ENCODE measurements around the gene ZNF438. TPM values are rescaled to one million over a fixed set of nuclear protein-coding genes. Genes with fewer than 3 reads are reported as not detected.

ZNF438 gene
- total RNA-seq, 1 experiment from 2014 or later, result 0.83 TPM

DNA sequence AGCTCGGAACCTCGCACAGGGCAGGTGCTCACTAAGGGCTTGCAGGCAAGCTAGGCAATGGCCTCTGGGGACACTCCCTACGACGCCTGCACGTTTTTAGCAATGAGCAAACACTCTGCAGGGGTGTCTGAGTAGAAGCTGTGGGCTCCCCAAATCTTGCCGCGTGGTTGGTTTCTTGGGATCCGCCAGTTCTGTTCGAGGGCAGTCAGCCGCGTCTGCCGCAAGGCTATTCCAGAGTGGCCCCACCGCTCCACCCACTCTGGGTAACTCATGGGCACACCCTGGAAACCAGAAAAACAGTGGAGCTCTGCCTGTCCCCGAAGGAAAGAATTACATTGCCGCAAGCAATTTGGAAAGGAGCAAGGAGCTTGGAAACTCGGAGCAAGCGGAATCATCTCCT, 212.8 kb downstream of the ZNF438 start:
- Histone ChIP-seq H3K27ac (ENCODE audit: insufficient read length, low read depth, low read length) (no peak overlapping the region), H3K9ac (ENCODE audit: extremely low read depth, insufficient read length, low read length) (no peak overlapping the region), H4K20me1 (ENCODE audit: control insufficient read depth, insufficient read depth, insufficient read length) (no peaks in the 10 kb centered on the region), H2BK120ac (ENCODE audit: low read depth, low read length, poor library complexity, severe bottlenecking) (no peak overlapping the region), H2AK5ac (ENCODE audit: insufficient read length, low read length) (no peak overlapping the region), H3K18ac (ENCODE audit: insufficient read length, low read depth, low read length) (no peak overlapping the region), H2BK15ac (ENCODE audit: low read depth, low read length) (no peak overlapping the region), H3K4me2 (ENCODE audit: insufficient read depth, insufficient read length, low read length) (no peak overlapping the region), H3T11ph (ENCODE audit: low read length) (no peak overlapping the region), H3K14ac (ENCODE audit: insufficient read depth, low read length) (no peak overlapping the region), H2BK5ac (ENCODE audit: insufficient read length, low read length) (no peak overlapping the region), H4K8ac (replicated peaks; ENCODE audit: insufficient read length, low read depth, low read length) (no peak overlapping the region), H3K9me3 (ENCODE audit: control insufficient read depth, low read depth, low read length) (no peaks in the 10 kb centered on the region), H3K56ac (ENCODE audit: insufficient read length, low read depth, low read length) (no peak overlapping the region), H3K27me3 (ENCODE audit: insufficient read depth, low read length) (no peaks in the 10 kb centered on the region; the same call in 1 of the 2 replicates), H3K23me2 (ENCODE audit: insufficient read length, low read depth, low read length, poor library complexity, severe bottlenecking) (no peaks in the 10 kb centered on the region), H3K4me1 (ENCODE audit: insufficient read depth, low read length) (no peaks in the 10 kb centered on the region), H3K23ac (ENCODE audit: insufficient read length, low read depth, low read length) (no peak overlapping the region), H4K91ac (ENCODE audit: insufficient read length, low read depth, low read length) (no peak overlapping the region), H3K4ac (ENCODE audit: low read depth, low read length) (no peak overlapping the region), H2BK12ac (ENCODE audit: insufficient read length, low read depth, low read length) (no peak overlapping the region), H4K5ac (ENCODE audit: insufficient read length, low read depth, low read length) (no peak overlapping the region), H2AFZ (ENCODE audit: low read length) (no peak overlapping the region), H2BK20ac (ENCODE audit: low read depth, low read length, poor library complexity, severe bottlenecking) (no peak overlapping the region), H3K79me1 (ENCODE audit: insufficient read depth, low read depth, low read length, poor library complexity, severe bottlenecking) (no peaks in the 10 kb centered on the region), H3K79me2 (ENCODE audit: insufficient read depth, low read length) (no peaks in the 10 kb centered on the region)
- Mint-ChIP-seq H3K9me3 (no peaks in the 10 kb centered on the region), H3K27me3 (ENCODE audit: low read depth) (peaks cover 32% of the 10 kb centered on the region), H3K4me1 (peaks cover 7 to 25% of the 10 kb centered on the region in 2 experiments), H3K36me3 (ENCODE audit: insufficient read depth in 1 of 3, low read depth in 3 of 3) (no peaks in the 10 kb centered on the region), H3K27ac (no peak overlapping the region), H3K4me3 (no peak overlapping the region)
- WGBS (ENCODE audit: extremely low coverage, insufficient read length, low lambda C conversion rate), result no CpG with 5 or more reads among the region's 17 CpGs
- no peak for DNase-seq
- TF ChIP-seq, protein P1, sequence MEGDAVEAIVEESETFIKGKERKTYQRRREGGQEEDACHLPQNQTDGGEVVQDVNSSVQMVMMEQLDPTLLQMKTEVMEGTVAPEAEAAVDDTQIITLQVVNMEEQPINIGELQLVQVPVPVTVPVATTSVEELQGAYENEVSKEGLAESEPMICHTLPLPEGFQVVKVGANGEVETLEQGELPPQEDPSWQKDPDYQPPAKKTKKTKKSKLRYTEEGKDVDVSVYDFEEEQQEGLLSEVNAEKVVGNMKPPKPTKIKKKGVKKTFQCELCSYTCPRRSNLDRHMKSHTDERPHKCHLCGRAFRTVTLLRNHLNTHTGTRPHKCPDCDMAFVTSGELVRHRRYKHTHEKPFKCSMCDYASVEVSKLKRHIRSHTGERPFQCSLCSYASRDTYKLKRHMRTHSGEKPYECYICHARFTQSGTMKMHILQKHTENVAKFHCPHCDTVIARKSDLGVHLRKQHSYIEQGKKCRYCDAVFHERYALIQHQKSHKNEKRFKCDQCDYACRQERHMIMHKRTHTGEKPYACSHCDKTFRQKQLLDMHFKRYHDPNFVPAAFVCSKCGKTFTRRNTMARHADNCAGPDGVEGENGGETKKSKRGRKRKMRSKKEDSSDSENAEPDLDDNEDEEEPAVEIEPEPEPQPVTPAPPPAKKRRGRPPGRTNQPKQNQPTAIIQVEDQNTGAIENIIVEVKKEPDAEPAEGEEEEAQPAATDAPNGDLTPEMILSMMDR (conservative IDR thresholded peaks at IDR 0.05), result no peak
